GM21576 (cell line): ENCODE results near the gene ISG20.
"Not testable (repeated sequence)": the region's sequence is repeated elsewhere in the genome, so short reads cannot be mapped to it uniquely, and the experiment has no call there.

Source experiments
- ATAC-seq: cut with Tn5 transposase; IDR thresholded peaks from one replicate; pipeline ENCODE4 v1.9.1; 2021; ENCODE audit warnings: mild to moderate bottlenecking, moderate library complexity; ENCODE audit not compliant: unreplicated experiment

ISG20 gene

GRCh38 chr15:88617790-88618189, 21.0 kb upstream of the ISG20 start:
- ATAC-seq, result no peak

- ATAC-seq, result no peak
Measured at GRCh38 chr15:88618686-88619085, 20.1 kb upstream of the ISG20 start.

- ATAC-seq, result no peak
Measured at GRCh38 chr15:88619796-88620195, 19.0 kb upstream of the ISG20 start.

GRCh38 chr15:88620995-88621772, 17.6 kb upstream of the ISG20 start, which contains the start of gene AEN:
Gene AEN (plus strand): TSS chr15:88621340. CDS start chr15:88626210, 4,870 bp downstream.
- peak; percentile 92 for ATAC-seq

- peak; percentile 36 for ATAC-seq
Measured at GRCh38 chr15:88621789-88622604, 16.8 kb upstream of the ISG20 start.

- ATAC-seq, result no peak
Measured at GRCh38 chr15:88622605-88622975, 16.2 kb upstream of the ISG20 start.

- no peak for ATAC-seq
Measured at GRCh38 chr15:88623061-88623460, 15.8 kb upstream of the ISG20 start.

GRCh38 chr15:88623632-88624031, 15.2 kb upstream of the ISG20 start:
- ATAC-seq, result no peak

GRCh38 chr15:88624156-88624970, 14.5 kb upstream of the ISG20 start:
- peak; percentile 32 for ATAC-seq

GRCh38 chr15:88624971-88625490, 13.8 kb upstream of the ISG20 start:
- ATAC-seq, result no peak

- no peak for ATAC-seq
Measured at GRCh38 chr15:88625943-88626741, 12.7 kb upstream of the ISG20 start.

GRCh38 chr15:88627463-88627862, 11.4 kb upstream of the ISG20 start:
- peak; percentile 41 for ATAC-seq

GRCh38 chr15:88628018-88628654, 10.7 kb upstream of the ISG20 start:
- no peak for ATAC-seq

- ATAC-seq, result no peak
Measured at GRCh38 chr15:88629071-88629470, 9.7 kb upstream of the ISG20 start.

- no peak for ATAC-seq
Measured at GRCh38 chr15:88630141-88630721, 8.6 kb upstream of the ISG20 start.

- no peak for ATAC-seq
Measured at GRCh38 chr15:88630798-88631463, 7.9 kb upstream of the ISG20 start.

- ATAC-seq, result no peak
Measured at GRCh38 chr15:88631464-88632028, 7.3 kb upstream of the ISG20 start.

- ATAC-seq, result not testable (repeated sequence)
Measured at GRCh38 chr15:88632797-88633196, 6.0 kb upstream of the ISG20 start.
